Measurements from ENCODE around the gene SDHA. TPM values are rescaled to one million over a fixed set of nuclear protein-coding genes. Genes with fewer than 3 reads are reported as not detected.

Gene SDHA
- total RNA-seq, 2 donors from 2014 or later, result 66.7 to 99.1 TPM

DNA sequence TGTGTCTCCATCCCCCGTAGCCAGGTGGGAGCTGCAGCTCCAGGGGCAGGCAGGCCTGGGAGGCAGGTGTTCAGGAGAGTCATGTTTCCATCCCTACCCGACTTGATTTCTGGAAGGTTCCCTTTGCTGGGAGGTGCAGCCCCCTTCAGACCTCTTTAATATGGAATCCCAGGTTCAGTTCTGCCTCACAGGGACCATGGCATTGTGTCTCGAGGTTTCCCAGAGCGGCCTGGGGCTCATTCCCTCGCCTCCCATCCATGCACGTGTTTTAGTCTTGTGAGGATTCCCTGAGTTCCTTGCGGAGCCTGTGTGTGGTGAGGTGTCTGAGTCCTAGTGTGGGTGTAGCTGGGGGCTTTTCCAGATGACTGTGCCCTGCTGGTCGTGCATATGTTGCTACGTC, 86.9 kb downstream of the SDHA start:
- Histone ChIP-seq H3K36me3 (no peaks in the 10 kb centered on the region), H3K4me3 (no peak overlapping the region), H3K27me3 (replicated peaks; ENCODE audit: insufficient read depth) (no peaks in the 10 kb centered on the region), H3K4me1 (replicated peaks) (no peaks in the 10 kb centered on the region), H3K27ac (no peak overlapping the region), H3K9me3 (no peaks in the 10 kb centered on the region)
- DNase-seq (ENCODE audit: low spot score), result no peak
- TF ChIP-seq CTCF (IDR thresholded peaks at IDR 0.05) (no peak), POLR2A (IDR thresholded peaks at IDR 0.05) (no peak), POLR2AphosphoS5 (IDR thresholded peaks at IDR 0.05) (no peak)
- intact Hi-C loops (cut with DNase I), result no loop called here
- whole genome bisulfite sequencing, result 85% methylated on average over 9 of the region's 9 CpGs

DNA sequence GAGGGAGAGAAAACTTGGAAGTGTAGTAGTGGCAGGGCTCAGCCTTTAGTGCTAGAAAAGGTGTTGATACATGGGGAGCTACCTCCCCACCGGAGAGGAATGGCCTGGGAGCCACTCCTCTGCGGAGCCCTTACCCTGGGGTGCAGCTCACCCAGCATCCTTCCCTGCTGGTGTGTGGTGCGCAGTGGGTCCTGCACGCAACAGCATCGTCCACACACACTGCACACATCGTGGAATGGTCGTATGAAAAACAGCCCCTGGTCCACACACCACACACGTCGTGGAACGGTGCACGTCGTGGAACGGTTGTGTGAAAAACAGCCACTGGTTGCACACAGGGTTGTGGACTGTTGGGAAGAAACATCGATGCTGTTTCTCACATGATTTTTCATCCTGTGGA, 87.3 kb downstream of the SDHA start:
- H3K27me3 ChIP-seq (replicated peaks; ENCODE audit: insufficient read depth), result no peaks in the 10 kb centered on the region
- DNase-seq (ENCODE audit: low spot score), result no peak
- no peaks in the 10 kb centered on the region for H3K9me3 ChIP-seq
- intact Hi-C loops (cut with DNase I), result no loop called here
- no peak overlapping the region for H3K27ac ChIP-seq
- no peaks in the 10 kb centered on the region for H3K36me3 ChIP-seq
- no peak overlapping the region for H3K4me3 ChIP-seq
- 95% methylated on average over 14 of the region's 14 CpGs for WGBS
- TF ChIP-seq CTCF (IDR thresholded peaks at IDR 0.05), result no peak
- TF ChIP-seq POLR2A (IDR thresholded peaks at IDR 0.05), result no peak
- TF ChIP-seq POLR2AphosphoS5 (IDR thresholded peaks at IDR 0.05), result no peak
- no peaks in the 10 kb centered on the region for H3K4me1 ChIP-seq (replicated peaks)

DNA sequence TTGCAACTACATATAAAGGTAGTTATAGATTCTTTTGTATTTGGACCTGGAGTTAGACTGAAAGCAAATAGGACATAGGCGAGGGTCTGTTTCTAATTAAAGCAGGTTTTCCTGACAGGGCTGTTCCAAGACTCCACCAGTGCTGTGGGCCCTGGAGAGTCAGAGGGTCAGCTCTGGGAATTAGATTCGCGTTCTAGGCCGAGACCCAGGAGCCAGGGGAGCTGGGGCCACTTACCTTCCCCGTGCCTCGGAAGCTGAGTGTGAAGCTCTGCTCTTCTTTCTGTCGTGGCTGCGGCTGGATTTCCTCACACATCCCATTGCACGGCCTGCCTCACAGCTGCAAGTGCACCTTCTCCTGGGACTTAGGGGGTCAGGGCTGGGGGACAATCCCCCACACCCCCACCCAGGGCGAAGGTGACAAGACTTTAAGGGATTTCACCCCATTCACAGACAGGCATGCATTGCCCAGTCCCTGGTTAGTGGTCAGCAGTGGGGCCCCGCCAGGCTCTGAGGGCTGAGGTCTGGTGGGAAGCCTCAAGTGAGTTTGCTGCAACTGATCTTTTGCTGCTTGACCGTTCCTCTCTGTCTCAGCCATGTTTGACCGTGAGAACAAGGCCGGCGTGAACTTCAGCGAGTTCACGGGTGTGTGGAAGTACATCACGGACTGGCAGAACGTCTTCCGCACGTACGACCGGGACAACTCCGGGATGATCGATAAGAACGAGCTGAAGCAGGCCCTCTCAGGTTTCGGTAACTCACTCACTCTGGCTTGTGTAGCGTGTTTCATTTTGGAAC, 88.1 kb downstream of the SDHA start:
- H3K36me3 ChIP-seq, result no peaks in the 10 kb centered on the region
- no peaks in the 10 kb centered on the region for H3K4me1 ChIP-seq (replicated peaks)
- 87% methylated on average over 25 of the region's 28 CpGs for WGBS
- no peak for DNase-seq (ENCODE audit: low spot score)
- no peaks in the 10 kb centered on the region for H3K27me3 ChIP-seq (replicated peaks; ENCODE audit: insufficient read depth)
- no peak overlapping the region for H3K4me3 ChIP-seq
- no peaks in the 10 kb centered on the region for H3K9me3 ChIP-seq
- no peak overlapping the region for H3K27ac ChIP-seq
- intact Hi-C loops (cut with DNase I), result no loop called here
- no peak for TF ChIP-seq POLR2A (IDR thresholded peaks at IDR 0.05)
- no peak for TF ChIP-seq CTCF (IDR thresholded peaks at IDR 0.05)
- no peak for TF ChIP-seq POLR2AphosphoS5 (IDR thresholded peaks at IDR 0.05)

Other genes starting within 250 kb of the SDHA start
- gene PLEKHG4B, start 126.2 kb upstream of the SDHA start, total RNA-seq, result 10 to 100 TPM in 1 of 2 donors, 1 to 10 TPM in 1; 8.9 to 14.4 TPM
- gene LRRC14B, start 26.8 kb upstream of the SDHA start, total RNA-seq, result 1 to 10 TPM in 1 of 2 donors, not detected in 1; 1.0 TPM
- 1 to 10 TPM; 4.7 to 5.2 TPM for gene CCDC127, start 167 bp upstream of the SDHA start, total RNA-seq
- 100 to 1,000 TPM; 118 to 131 TPM for gene PDCD6, start 53.3 kb downstream of the SDHA start, total RNA-seq
- 10 to 100 TPM in 1 of 2 donors, 1 to 10 TPM in 1; 1.9 to 17.7 TPM for gene AHRR, start 103.4 kb downstream of the SDHA start, total RNA-seq
- gene EXOC3, start 224.9 kb downstream of the SDHA start, total RNA-seq, result 10 to 100 TPM; 44.3 to 79.7 TPM